Measurements from ENCODE around the gene ZNF879.

DNA sequence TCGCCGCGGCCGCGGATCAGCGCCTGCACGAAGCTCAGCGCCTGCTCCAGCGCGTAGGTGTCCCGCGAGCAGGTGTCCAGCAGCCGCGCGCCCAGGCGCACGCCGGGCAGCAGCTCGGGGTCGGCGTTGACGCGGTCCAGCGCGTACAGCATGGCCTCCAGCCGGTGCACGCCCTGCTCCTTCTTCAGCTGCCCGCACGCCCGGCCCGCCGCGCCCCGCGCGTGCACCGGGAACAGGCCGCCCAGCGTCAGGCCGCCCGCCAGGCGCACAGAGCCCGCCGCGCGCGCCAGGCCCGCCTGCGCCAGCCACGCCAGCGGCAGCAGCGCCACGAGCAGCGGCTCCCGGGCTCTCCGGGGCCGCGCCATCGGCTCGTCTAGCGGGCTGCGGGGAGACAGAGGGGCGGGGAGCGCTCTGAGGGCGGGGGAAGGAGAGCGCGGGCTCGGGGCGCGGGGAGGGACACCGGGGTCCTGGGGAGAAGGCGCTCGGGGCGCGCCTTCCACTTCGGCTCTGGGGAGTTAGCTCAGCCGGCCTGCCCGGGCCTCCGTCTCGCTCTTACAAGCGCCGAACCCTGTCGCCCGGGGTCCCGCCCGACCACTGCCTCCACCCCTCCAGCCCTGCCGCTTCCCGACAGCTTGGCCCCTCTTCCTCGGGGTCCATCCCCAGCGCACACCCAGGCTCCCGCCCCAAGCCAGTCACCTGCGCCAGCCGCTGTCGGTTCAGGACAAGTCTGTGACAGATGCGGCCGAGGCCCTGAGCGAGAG, 28.8 kb upstream of the ZNF879 start, which contains the start of gene GRM6:
- TF ChIP-seq, protein P1, sequence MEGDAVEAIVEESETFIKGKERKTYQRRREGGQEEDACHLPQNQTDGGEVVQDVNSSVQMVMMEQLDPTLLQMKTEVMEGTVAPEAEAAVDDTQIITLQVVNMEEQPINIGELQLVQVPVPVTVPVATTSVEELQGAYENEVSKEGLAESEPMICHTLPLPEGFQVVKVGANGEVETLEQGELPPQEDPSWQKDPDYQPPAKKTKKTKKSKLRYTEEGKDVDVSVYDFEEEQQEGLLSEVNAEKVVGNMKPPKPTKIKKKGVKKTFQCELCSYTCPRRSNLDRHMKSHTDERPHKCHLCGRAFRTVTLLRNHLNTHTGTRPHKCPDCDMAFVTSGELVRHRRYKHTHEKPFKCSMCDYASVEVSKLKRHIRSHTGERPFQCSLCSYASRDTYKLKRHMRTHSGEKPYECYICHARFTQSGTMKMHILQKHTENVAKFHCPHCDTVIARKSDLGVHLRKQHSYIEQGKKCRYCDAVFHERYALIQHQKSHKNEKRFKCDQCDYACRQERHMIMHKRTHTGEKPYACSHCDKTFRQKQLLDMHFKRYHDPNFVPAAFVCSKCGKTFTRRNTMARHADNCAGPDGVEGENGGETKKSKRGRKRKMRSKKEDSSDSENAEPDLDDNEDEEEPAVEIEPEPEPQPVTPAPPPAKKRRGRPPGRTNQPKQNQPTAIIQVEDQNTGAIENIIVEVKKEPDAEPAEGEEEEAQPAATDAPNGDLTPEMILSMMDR (conservative IDR thresholded peaks at IDR 0.05; ENCODE audit: low read length), result no peak
- TF ChIP-seq EZH2phosphoT487 (IDR thresholded peaks at IDR 0.05; ENCODE audit: borderline replicate concordance), result no peak
